NB4 (cell line): ENCODE data around the gene CDH4.

Experiments used
- CTCF ChIP-seq: IDR thresholded peaks from one replicate; pipeline ENCODE4 v1.5.1; 2012; ENCODE audit warnings: low read depth, low read length
- POLR2A ChIP-seq: IDR thresholded peaks from 2 replicates; pipeline ENCODE4 v1.6.1; 2011; ENCODE audit warnings: mild to moderate bottlenecking; ENCODE audit not compliant: insufficient read length; ENCODE audit errors: extremely low read depth
- TF ChIP-seq, protein P1 (sequence below): IDR thresholded peaks from 2 replicates; pipeline ENCODE4 v1.6.1; 2011; ENCODE audit warnings: low read depth, low read length

DNA sequence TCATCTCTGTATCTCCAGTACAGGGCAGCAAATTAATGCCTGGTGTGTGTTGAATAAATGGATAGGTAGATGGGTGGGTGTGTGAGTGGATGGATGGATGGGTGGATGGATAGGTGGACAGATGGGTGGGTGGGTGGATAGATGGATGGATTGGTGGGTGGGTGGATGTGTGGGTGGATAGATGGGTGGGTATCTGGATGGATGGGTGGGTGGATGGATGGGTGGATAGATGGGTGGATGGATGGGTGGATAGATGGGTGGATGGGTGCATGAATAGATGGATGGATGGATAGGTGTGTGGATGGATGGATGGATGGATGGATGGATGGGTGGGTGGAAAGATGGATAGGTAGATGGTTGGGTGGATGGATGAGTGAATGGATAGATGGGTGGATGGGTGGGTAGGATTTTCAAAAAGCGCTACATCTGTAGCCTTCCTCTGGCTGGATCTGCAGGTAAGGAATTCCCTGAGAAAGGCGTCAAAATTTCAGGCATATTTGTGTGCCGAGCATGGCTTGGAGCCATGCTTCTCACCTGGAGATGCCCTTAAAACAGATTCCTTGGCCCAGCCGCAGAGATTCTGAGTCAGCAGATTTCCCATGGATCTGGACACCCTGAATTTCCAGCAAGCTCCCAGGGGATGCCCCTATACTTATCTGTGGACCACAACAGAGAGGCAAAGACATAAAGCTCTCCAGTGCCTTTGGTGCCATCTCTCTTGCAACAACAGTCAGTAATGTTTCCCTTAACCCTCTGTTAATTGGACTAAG lies 177.6 kb downstream of the CDH4 start:
- TF ChIP-seq CTCF: no peak
- no peak for TF ChIP-seq POLR2A
- TF ChIP-seq, protein P1, sequence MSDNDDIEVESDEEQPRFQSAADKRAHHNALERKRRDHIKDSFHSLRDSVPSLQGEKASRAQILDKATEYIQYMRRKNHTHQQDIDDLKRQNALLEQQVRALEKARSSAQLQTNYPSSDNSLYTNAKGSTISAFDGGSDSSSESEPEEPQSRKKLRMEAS: no peak
